Gastrocnemius medialis (tissue), 4 donors: ENCODE data around the gene MISP. TPM values are rescaled to one million over a fixed set of nuclear protein-coding genes. Genes with fewer than 3 reads are reported as not detected.
"Not testable (repeated sequence)": the region's sequence is repeated elsewhere in the genome, so short reads cannot be mapped to it uniquely, and the experiment has no call there.

Experiments
- ATAC-seq, 2 donors: fragments of 150-250 bp; one replicate each; pipeline ENCODE4 v1.9.1; 2016
- DNase-seq, 2 donors: peaks; one replicate each; pipeline ENCODE4 v3.0.0-alpha.2; 2019
- H3K27ac ChIP-seq, 4 donors: fragments of 200-600 bp; sonication (generic); 1 replicate in 1 of 4; 2 replicates in 3 of 4; pipeline ENCODE4 v1.5.1; 2016 to 2018; ENCODE audit warnings: mild to moderate bottlenecking in 2 of 4, moderate library complexity in 1 of 4
- H3K27me3 ChIP-seq, 3 donors: fragments of 200-600 bp; sonication (generic) in 2 of 3; 1 replicate in 1 of 3; 2 replicates in 2 of 3; pipeline versions ENCODE4 v1.5.1 to v1.6.0; 2016 to 2019; ENCODE audit warnings: mild to moderate bottlenecking in 1 of 3, moderate library complexity in 1 of 3
- H3K36me3 ChIP-seq, 2 donors: fragments of 200-600 bp; sonication (generic) in 1 of 2; one replicate each; pipeline ENCODE4 v1.5.1; 2017 to 2018
- H3K4me1 ChIP-seq, 2 donors: fragments of 200-600 bp; sonication (generic) in 1 of 2; one replicate each; pipeline ENCODE4 v1.5.1; 2016 to 2017; ENCODE audit warnings: mild to moderate bottlenecking in 2 of 2
- H3K4me3 ChIP-seq, 4 donors: fragments of 200-600 bp; sonication (generic) in 3 of 4; 1 replicate in 1 of 4; 2 replicates in 3 of 4; pipeline ENCODE4 v1.5.1; 2016 to 2019; ENCODE audit warnings: mild to moderate bottlenecking in 2 of 4
- H3K9me3 ChIP-seq, 3 donors: fragments of 200-600 bp; sonication (generic) in 2 of 3; 1 replicate in 1 of 3; 2 replicates in 2 of 3; pipeline ENCODE4 v1.5.1; 2016 to 2019
- POLR2A ChIP-seq, 2 donors: fragments of 450-650 bp; IDR thresholded peaks; one replicate each; pipeline ENCODE4 v1.6.1; 2017; ENCODE audit warnings: antibody characterized with exemption in 2 of 2, mild to moderate bottlenecking in 2 of 2, moderate library complexity in 2 of 2
- in situ Hi-C, 4 donors: fragments of 200-750 bp; cut with MboI; loops; one replicate each; pipeline versions ENCODE4 v1.15.0 to v1.8.0; 2017; ENCODE audit warnings: low sequenced_read_pairs in 4 of 4
- intact Hi-C: fragments of 100-400 bp; cut with DNase I; formaldehyde crosslinking; loops from one replicate; pipeline ENCODE4 v1.15.1; 2023; ENCODE audit warnings: low total_unique reads
- total RNA-seq, 4 donors: library from RNA; depleted of rRNA; stranded (reverse); fragments of >200 nt; gene quantifications; one replicate each; pipeline versions ENCODE4 v1.1.0 to v1.2.3, GENCODE V29; 2016
- TF ChIP-seq, protein P1 (sequence below), 5 experiments: fragments of 450-650 bp in 3 of 5; fragments of 200-600 bp in 2 of 5; sonication (generic) in 2 of 5; IDR thresholded peaks in 4 of 5; conservative IDR thresholded peaks in 1 of 5; 1 replicate in 4 of 5; 2 replicates in 1 of 5; pipeline ENCODE4 v1.5.1; 2016 to 2019; ENCODE audit warnings: antibody characterized with exemption in 5 of 5, mild to moderate bottlenecking in 3 of 5, moderate library complexity in 3 of 5

The MISP gene
- total RNA-seq, 4 donors from 2014 or later: 1.2 TPM; not detected in 3

DNA sequence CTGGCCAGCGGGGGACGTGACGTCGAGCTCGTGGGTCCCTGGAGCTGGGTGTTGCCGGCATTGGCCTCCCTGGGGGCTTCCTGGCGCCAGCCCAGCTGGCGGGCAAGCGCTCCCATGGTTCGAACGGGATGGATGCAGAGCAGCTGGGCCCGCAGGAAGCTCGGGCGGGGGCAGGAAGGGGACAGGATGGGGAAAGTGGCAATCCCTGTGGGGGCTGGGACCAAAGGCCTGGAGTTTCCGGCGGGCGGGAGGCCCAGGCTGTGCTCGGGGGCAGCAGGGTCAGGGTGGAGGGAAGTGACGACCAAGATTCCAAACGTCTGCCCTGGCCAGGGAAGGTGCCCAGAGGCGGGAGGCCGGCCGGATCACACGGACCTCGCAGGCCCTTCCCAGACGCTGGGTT is 22.9 kb upstream of the MISP start:
- intact Hi-C loops: no loop called here
- Histone ChIP-seq H3K9me3 (no peaks in the 10 kb centered on the region), H3K4me3 (no peak overlapping the region), H3K36me3 (no peaks in the 10 kb centered on the region), H3K27me3 (no peaks in the 10 kb centered on the region), H3K27ac (peak overlapping the region; percentile 74 to 81 (median 81)), H3K4me1 (no peaks in the 10 kb centered on the region)
- ATAC-seq (peak; percentile 75 to 79), DNase-seq (peak; percentile 12 to 58)
- peak in 1 of 2 donors; percentile 12 for TF ChIP-seq POLR2A (IDR thresholded peaks at IDR 0.05)
- TF ChIP-seq, protein P1, sequence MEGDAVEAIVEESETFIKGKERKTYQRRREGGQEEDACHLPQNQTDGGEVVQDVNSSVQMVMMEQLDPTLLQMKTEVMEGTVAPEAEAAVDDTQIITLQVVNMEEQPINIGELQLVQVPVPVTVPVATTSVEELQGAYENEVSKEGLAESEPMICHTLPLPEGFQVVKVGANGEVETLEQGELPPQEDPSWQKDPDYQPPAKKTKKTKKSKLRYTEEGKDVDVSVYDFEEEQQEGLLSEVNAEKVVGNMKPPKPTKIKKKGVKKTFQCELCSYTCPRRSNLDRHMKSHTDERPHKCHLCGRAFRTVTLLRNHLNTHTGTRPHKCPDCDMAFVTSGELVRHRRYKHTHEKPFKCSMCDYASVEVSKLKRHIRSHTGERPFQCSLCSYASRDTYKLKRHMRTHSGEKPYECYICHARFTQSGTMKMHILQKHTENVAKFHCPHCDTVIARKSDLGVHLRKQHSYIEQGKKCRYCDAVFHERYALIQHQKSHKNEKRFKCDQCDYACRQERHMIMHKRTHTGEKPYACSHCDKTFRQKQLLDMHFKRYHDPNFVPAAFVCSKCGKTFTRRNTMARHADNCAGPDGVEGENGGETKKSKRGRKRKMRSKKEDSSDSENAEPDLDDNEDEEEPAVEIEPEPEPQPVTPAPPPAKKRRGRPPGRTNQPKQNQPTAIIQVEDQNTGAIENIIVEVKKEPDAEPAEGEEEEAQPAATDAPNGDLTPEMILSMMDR (IDR thresholded peaks at IDR 0.05 in 4 of 5, conservative IDR thresholded peaks at IDR 0.05 in 1 of 5): no peak
- in situ Hi-C loops: no loop called here

DNA sequence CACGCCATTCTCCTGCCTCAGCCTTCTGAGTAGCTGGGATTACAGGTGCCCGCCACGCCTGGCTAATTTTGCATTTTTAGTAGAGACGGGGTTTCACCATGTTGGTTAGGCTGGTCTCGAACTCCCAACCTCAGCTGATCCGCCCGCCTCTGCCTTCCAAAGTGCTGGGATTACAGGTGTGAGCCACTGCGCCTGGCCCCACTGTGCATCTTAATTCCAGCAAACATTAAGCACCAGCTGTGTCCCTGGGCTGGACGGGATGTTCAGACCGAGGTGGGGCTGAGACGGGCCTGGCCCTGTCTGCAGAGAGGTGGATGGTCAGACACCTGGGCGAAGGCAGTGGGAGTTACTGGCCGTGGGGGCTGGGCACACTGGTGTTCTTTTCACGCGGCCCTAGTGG is 21.3 kb upstream of the MISP start:
- intact Hi-C loops, in situ Hi-C loops, H3K4me1 ChIP-seq, H3K27me3 ChIP-seq, H3K4me3 ChIP-seq, H3K36me3 ChIP-seq, H3K27ac ChIP-seq, H3K9me3 ChIP-seq, ATAC-seq, DNase-seq: not testable (repeated sequence)

DNA sequence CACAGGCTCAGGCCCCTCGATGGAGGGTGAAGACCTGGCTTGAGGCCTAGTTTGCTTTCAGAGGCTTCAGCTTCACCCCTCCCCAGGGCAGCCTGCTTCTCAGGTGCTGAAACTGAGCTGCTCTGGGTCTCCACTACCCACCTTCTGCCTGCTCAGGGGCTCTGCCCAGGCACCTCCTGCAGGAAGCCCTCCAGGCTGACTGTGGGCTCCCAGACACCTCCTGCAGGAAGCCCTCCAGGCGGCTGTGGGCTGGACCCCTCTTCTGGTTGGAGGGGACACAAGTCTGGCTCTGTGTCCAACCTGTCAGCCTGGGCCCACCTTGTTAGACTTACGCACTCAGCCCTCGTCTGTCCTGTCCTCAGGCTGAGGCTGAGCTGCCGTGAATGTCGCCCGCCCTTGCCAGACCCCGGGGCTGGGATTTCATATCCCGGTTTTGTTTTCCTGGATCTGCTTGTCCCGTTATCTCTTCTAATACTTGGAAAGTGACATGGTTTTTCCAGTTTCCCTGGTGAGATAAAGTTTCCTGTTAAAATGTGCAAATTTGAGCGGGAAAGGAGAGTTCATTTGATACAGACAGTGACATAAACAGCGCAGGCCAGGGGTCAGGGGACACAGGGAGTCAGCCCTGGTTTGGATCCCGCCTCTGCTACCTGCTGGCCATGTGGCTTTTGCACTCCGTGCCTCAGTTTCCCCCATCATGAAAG is 20.8 kb upstream of the MISP start:
- ATAC-seq: no peak
- H3K9me3 ChIP-seq: no peaks in the 10 kb centered on the region
- no peak for TF ChIP-seq POLR2A (IDR thresholded peaks at IDR 0.05)
- H3K27me3 ChIP-seq: no peaks in the 10 kb centered on the region
- peak overlapping the region in 1 of 4 donors; percentile 7 for H3K27ac ChIP-seq
- no peaks in the 10 kb centered on the region for H3K36me3 ChIP-seq
- no peak for DNase-seq
- H3K4me3 ChIP-seq: no peak overlapping the region
- no peaks in the 10 kb centered on the region for H3K4me1 ChIP-seq
- in situ Hi-C loops: loop anchor here in 3 of 4 donors (5.0 to 10.0 kb wide), 2 partner anchors 63 to 65 kb away; partner anchors contain the start of gene RNF126 (in 1 of the 3)
- intact Hi-C loops: no loop called here

DNA sequence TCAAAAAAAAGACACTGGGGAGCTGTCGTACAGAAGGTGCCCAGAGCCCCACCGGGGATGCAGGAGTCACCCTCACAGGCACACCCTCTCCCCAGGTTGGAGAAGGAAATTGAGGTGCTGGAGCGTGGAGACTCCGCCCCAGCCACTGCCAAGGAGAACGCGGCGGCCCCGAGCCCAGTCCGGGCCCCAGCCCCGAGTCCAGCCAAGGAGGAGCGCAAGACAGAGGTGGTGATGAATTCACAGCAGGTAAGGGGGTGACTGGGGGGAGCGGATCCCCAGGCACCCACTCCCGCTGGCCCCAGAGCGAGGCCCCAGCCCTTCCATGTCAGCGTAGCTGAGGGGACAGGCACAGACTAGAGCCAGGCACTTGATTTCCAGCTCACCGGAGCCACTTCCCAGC is 19.9 kb upstream of the MISP start:
- no peaks in the 10 kb centered on the region for H3K9me3 ChIP-seq

DNA sequence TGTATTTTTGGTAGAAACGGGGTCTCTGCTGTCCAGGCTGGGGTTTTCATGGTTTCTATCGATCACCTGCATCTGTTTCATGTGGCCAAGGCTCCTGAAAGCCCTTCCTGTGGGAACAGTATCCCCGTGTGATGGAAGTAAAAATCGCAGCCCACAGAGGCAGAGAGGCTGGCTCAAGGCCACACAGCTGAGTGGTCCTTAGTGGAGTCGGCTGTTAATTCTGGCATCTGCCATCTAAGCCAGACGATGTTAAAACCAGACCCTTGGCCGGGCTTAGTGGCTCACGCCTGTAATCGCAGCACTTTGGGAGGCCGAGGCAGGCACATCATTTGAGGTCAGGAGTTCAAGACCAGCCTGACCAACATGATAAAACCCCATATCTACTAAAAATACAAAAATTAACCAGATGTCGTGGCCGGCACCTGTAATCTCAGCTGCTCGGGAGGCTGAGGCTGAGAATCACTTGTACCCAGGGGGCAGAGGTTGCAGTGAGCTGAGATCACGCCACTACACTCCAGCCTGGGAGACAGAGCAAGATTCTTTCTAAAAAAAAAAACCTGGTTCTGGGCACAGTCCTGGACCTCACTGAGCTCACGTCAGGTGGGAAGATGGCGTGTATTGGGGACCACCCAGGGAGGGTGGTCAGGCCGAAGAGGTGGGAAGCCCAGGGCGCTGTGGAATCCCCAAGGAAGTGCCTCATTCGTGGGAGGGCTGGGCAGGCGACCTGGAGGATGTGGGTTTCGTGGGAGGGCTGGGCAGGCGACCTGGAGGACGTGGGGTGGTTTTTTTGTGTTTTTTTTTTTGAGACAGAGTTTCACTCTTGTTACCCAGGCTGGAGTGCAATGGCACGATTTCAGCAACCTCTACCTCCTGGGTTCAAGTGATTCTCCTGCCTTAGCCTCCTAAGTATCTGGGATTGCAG is 18.5 kb upstream of the MISP start:
- Histone ChIP-seq H3K27ac (no peak overlapping the region), H3K9me3 (no peaks in the 10 kb centered on the region), H3K4me3 (no peak overlapping the region), H3K27me3 (no peaks in the 10 kb centered on the region), H3K4me1 (no peaks in the 10 kb centered on the region), H3K36me3 (no peaks in the 10 kb centered on the region)
- no peak for ATAC-seq
- in situ Hi-C loops (loop anchor here in 3 of 4 donors (5.0 to 10.0 kb wide), 2 partner anchors 65 to 68 kb away; partner anchors contain the start of gene RNF126 (in 1 of the 3)), intact Hi-C loops (no loop called here)
- no peak for DNase-seq
- no peak for TF ChIP-seq POLR2A (IDR thresholded peaks at IDR 0.05)
- TF ChIP-seq, protein P1 (IDR thresholded peaks at IDR 0.05 in 4 of 5, conservative IDR thresholded peaks at IDR 0.05 in 1 of 5): no peak

More for the DNA sequence above, 19.9 kb upstream of the MISP start:
- ATAC-seq (no peak), DNase-seq (no peak)
- intact Hi-C loops: no loop called here
- H3K27ac ChIP-seq: no peak overlapping the region
- no peak for TF ChIP-seq POLR2A (IDR thresholded peaks at IDR 0.05)
- TF ChIP-seq, protein P1 (IDR thresholded peaks at IDR 0.05 in 4 of 5, conservative IDR thresholded peaks at IDR 0.05 in 1 of 5): no peak
- H3K36me3 ChIP-seq: no peaks in the 10 kb centered on the region
- H3K4me1 ChIP-seq: no peaks in the 10 kb centered on the region
- H3K27me3 ChIP-seq: no peaks in the 10 kb centered on the region
- in situ Hi-C loops: loop anchor here in 3 of 4 donors (5.0 to 10.0 kb wide), 2 partner anchors 64 to 66 kb away; partner anchors contain the start of gene RNF126 (in 1 of the 3)
- H3K4me3 ChIP-seq: no peak overlapping the region
